ENCODE results near the gene SCN4B. TPM values are rescaled to one million over a fixed set of nuclear protein-coding genes. Genes with fewer than 3 reads are reported as not detected.

The SCN4B gene
- total RNA-seq, 4 donors from 2014 or later, result 0.35 to 8.3 (median 1.4) TPM

- H3K27ac ChIP-seq, result no peak overlapping the region
- peaks cover 0 to 24% (median 0%) of the 10 kb centered on the region in 4 donors for H3K4me1 ChIP-seq
- DNase-seq, result no peak
- H3K9me3 ChIP-seq, result no peaks in the 10 kb centered on the region
- no peak for TF ChIP-seq POLR2A (IDR thresholded peaks at IDR 0.05)
- TF ChIP-seq CTCF (IDR thresholded peaks at IDR 0.05), result no peak
- peaks cover 0 to 31% of the 10 kb centered on the region in 2 donors for H3K27me3 ChIP-seq
- H3K36me3 ChIP-seq, result no peaks in the 10 kb centered on the region
- peak overlapping the region in 2 of 4 donors; percentile 52 to 58 for H3K4me3 ChIP-seq
Observed at GRCh38 chr11:118153516-118153915, 893 bp upstream of the SCN4B start.

GRCh38 chr11:118152020-118152551 lies 537 bp downstream of the SCN4B start:
- TF ChIP-seq POLR2A (IDR thresholded peaks at IDR 0.05), result no peak
- no peak for TF ChIP-seq CTCF (IDR thresholded peaks at IDR 0.05)
- no peaks in the 10 kb centered on the region for H3K36me3 ChIP-seq
- DNase-seq, result no peak
- peak overlapping the region in 3 of 4 donors; percentile 39 to 58 (median 52) for H3K4me3 ChIP-seq
- H3K4me1 ChIP-seq, result peaks cover 0 to 24% (median 0%) of the 10 kb centered on the region in 4 donors
- H3K9me3 ChIP-seq, result no peaks in the 10 kb centered on the region
- H3K27me3 ChIP-seq, result peaks cover 0 to 31% of the 10 kb centered on the region in 2 donors
- H3K27ac ChIP-seq, result no peak overlapping the region

GRCh38 chr11:118151431-118151830 lies 1.2 kb downstream of the SCN4B start:
- no peak for DNase-seq
- Histone ChIP-seq H3K27ac (no peak overlapping the region), H3K27me3 (peaks cover 0 to 28% of the 10 kb centered on the region in 2 donors), H3K4me1 (peaks cover 0 to 17% (median 0%) of the 10 kb centered on the region in 4 donors), H3K36me3 (no peaks in the 10 kb centered on the region), H3K9me3 (no peaks in the 10 kb centered on the region), H3K4me3 (no peak overlapping the region)
- TF ChIP-seq POLR2A (IDR thresholded peaks at IDR 0.05) (no peak), CTCF (IDR thresholded peaks at IDR 0.05) (no peak)

- no peak for DNase-seq
- Histone ChIP-seq H3K27me3 (peaks cover 0 to 17% of the 10 kb centered on the region in 2 donors), H3K27ac (no peak overlapping the region), H3K4me3 (no peak overlapping the region), H3K9me3 (no peaks in the 10 kb centered on the region), H3K36me3 (no peaks in the 10 kb centered on the region), H3K4me1 (peaks cover 0 to 22% (median 4%) of the 10 kb centered on the region in 4 donors)
- TF ChIP-seq CTCF (IDR thresholded peaks at IDR 0.05) (no peak), POLR2A (IDR thresholded peaks at IDR 0.05) (no peak)
Observed at GRCh38 chr11:118149493-118149892, 3.1 kb downstream of the SCN4B start.

- Histone ChIP-seq H3K9me3 (no peaks in the 10 kb centered on the region), H3K36me3 (no peaks in the 10 kb centered on the region), H3K4me1 (peaks cover 0 to 22% (median 4%) of the 10 kb centered on the region in 4 donors), H3K27me3 (peaks cover 0 to 15% of the 10 kb centered on the region in 2 donors), H3K27ac (no peak overlapping the region), H3K4me3 (no peak overlapping the region)
- DNase-seq, result no peak
- TF ChIP-seq CTCF (IDR thresholded peaks at IDR 0.05) (no peak), POLR2A (IDR thresholded peaks at IDR 0.05) (no peak)
Observed at GRCh38 chr11:118148856-118149255, 3.8 kb downstream of the SCN4B start.

All from Peyer's patch (tissue), 4 donors.